Coronary artery (tissue), 2 donors: ENCODE results near the gene HIPK3.

Experiments
- DNase-seq: peaks from one replicate; pipeline ENCODE4 v3.0.0-alpha.2; 2017; ENCODE audit warnings: low spot score
- H3K27ac ChIP-seq, 2 donors: fragments of 200-600 bp; sonication (generic); one replicate each; pipeline ENCODE4 v1.5.1; 2016 to 2019
- H3K4me3 ChIP-seq: fragments of 200-600 bp; sonication (generic); 2 replicates; pipeline ENCODE4 v1.5.1; 2016; ENCODE audit warnings: mild to moderate bottlenecking, moderate library complexity
- CTCF ChIP-seq: fragments of 200-600 bp; sonication (generic); IDR thresholded peaks from one replicate; pipeline ENCODE4 v1.5.1; 2019; ENCODE audit warnings: antibody characterized with exemption

The HIPK3 gene

GRCh38 chr11:33394431-33395109 lies 137.4 kb downstream of the HIPK3 start:
- no peak for DNase-seq
- Histone ChIP-seq H3K4me3 (no peak overlapping the region), H3K27ac (no peak overlapping the region)

GRCh38 chr11:33396361-33396760 lies 139.2 kb downstream of the HIPK3 start:
- DNase-seq, result no peak
- Histone ChIP-seq H3K4me3 (no peak overlapping the region), H3K27ac (no peak overlapping the region)
- TF ChIP-seq CTCF, result no peak

More at GRCh38 chr11:33394431-33395109, 137.4 kb downstream of the HIPK3 start:
- no peak for TF ChIP-seq CTCF

- Histone ChIP-seq H3K4me3 (no peak overlapping the region), H3K27ac (no peak overlapping the region)
- no peak for TF ChIP-seq CTCF
- DNase-seq, result no peak
Observed at GRCh38 chr11:33399421-33399820, 142.2 kb downstream of the HIPK3 start.

GRCh38 chr11:33402066-33402465 lies 144.9 kb downstream of the HIPK3 start:
- Histone ChIP-seq H3K27ac (no peak overlapping the region), H3K4me3 (no peak overlapping the region)
- TF ChIP-seq CTCF, result no peak
- no peak for DNase-seq

GRCh38 chr11:33403344-33403743 lies 146.2 kb downstream of the HIPK3 start:
- H3K27ac ChIP-seq, result no peak overlapping the region
- TF ChIP-seq CTCF, result no peak
- no peak overlapping the region for H3K4me3 ChIP-seq
- DNase-seq, result no peak

GRCh38 chr11:33405834-33406602 lies 148.8 kb downstream of the HIPK3 start:
- no peak for DNase-seq
- no peak overlapping the region for H3K27ac ChIP-seq
- TF ChIP-seq CTCF, result no peak
- no peak overlapping the region for H3K4me3 ChIP-seq
